Activated T-cell treated with anti-CD3 and anti-CD28 coated beads, Interleukin-2, amount 50 U/mL, for 48 hours (primary cell): Measurements from ENCODE around the gene DNAH6.

ENCODE experiments used
- DNase-seq, 2 experiments: peaks; one replicate each; pipeline ENCODE4 v3.0.0-alpha.2; 2020

The DNAH6 gene

GRCh38 chr2:84808279-84808678 is 292.0 kb downstream of the DNAH6 start:
- DNase-seq = no peak

- no peak for DNase-seq
Measured at GRCh38 chr2:84811839-84812431, 295.6 kb downstream of the DNAH6 start.

GRCh38 chr2:84815146-84815545 is 298.8 kb downstream of the DNAH6 start:
- no peak for DNase-seq

GRCh38 chr2:84816426-84817026 is 300.2 kb downstream of the DNAH6 start:
- DNase-seq = no peak

- no peak for DNase-seq
Measured at GRCh38 chr2:84817239-84817655, 300.9 kb downstream of the DNAH6 start.

- no peak for DNase-seq
Measured at GRCh38 chr2:84821806-84822205, 305.5 kb downstream of the DNAH6 start.

GRCh38 chr2:84823229-84823628 is 306.9 kb downstream of the DNAH6 start:
- no peak for DNase-seq

- DNase-seq = no peak
Measured at GRCh38 chr2:84823788-84824187, 307.5 kb downstream of the DNAH6 start.

- DNase-seq = no peak
Measured at GRCh38 chr2:84827978-84828575, 311.8 kb downstream of the DNAH6 start.

- no peak for DNase-seq
Measured at GRCh38 chr2:84829693-84830092, 313.4 kb downstream of the DNAH6 start.

- DNase-seq = no peak
Measured at GRCh38 chr2:84830095-84830494, 313.8 kb downstream of the DNAH6 start.

GRCh38 chr2:84830758-84831500 is 314.6 kb downstream of the DNAH6 start:
- DNase-seq = no peak

- DNase-seq = peak; percentile 44 to 54
Measured at GRCh38 chr2:84832772-84833461, 316.6 kb downstream of the DNAH6 start.

- no peak for DNase-seq
Measured at GRCh38 chr2:84833481-84834150, 317.3 kb downstream of the DNAH6 start.

- no peak for DNase-seq
Measured at GRCh38 chr2:84836215-84836614, 319.9 kb downstream of the DNAH6 start.

GRCh38 chr2:84838434-84839145 is 322.3 kb downstream of the DNAH6 start:
- DNase-seq = no peak

- DNase-seq = no peak
Measured at GRCh38 chr2:84839851-84840250, 323.6 kb downstream of the DNAH6 start.

GRCh38 chr2:84840306-84840705 is 324.0 kb downstream of the DNAH6 start:
- peak in 1 of 2 experiments; percentile 34 for DNase-seq

GRCh38 chr2:84841577-84841976 is 325.3 kb downstream of the DNAH6 start:
- peak in 1 of 2 experiments; percentile 16 for DNase-seq

- no peak for DNase-seq
Measured at GRCh38 chr2:84844141-84844540, 327.8 kb downstream of the DNAH6 start.

GRCh38 chr2:84846041-84846663 is 329.9 kb downstream of the DNAH6 start:
- peak in 1 of 2 experiments; percentile 45 for DNase-seq
